ENCODE data around the gene RAB19.
"Not testable (repeated sequence)": the region's sequence is repeated elsewhere in the genome, so short reads cannot be mapped to it uniquely, and the experiment has no call there.

DNA sequence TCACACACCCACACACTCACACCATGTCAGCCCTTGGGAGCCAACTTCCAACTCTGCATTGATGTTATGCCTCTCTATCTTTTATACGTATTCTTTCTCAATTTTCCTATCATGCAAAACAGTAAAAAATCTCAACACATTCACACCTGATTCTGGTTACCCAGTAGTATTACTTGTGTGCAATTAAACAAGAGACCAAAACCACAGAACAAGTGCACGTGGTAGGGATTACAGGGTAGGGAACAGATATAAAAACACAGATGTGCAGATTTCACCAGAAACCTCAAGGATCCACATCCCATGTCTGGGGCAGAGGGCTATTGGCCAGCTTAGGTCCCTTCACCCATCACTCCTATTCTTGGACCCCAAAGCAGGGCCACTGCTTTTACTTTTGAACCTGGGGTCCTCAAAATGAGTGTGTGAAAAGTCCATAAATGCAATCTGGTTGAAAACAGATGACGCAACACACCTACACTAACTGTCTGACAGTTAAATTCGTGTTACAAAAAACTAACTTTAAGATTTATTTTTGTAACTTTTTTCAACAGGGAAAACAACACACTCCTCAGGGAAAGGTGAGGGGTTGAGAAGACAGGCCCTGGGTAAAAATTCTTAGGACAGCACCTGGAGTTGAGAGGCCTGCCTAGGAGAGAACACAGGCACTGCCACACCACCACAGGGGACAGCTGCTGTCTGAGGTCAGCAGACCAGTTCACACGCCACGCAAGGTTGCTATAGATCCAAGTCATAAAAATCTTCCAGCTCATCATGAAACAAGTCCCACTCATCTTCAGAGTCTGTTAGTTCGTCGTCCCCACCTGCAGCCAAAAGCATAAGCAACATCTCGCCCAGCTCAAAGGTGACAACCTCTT is 50.2 kb downstream of the RAB19 start:
- TF ChIP-seq, protein P1, sequence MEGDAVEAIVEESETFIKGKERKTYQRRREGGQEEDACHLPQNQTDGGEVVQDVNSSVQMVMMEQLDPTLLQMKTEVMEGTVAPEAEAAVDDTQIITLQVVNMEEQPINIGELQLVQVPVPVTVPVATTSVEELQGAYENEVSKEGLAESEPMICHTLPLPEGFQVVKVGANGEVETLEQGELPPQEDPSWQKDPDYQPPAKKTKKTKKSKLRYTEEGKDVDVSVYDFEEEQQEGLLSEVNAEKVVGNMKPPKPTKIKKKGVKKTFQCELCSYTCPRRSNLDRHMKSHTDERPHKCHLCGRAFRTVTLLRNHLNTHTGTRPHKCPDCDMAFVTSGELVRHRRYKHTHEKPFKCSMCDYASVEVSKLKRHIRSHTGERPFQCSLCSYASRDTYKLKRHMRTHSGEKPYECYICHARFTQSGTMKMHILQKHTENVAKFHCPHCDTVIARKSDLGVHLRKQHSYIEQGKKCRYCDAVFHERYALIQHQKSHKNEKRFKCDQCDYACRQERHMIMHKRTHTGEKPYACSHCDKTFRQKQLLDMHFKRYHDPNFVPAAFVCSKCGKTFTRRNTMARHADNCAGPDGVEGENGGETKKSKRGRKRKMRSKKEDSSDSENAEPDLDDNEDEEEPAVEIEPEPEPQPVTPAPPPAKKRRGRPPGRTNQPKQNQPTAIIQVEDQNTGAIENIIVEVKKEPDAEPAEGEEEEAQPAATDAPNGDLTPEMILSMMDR (conservative IDR thresholded peaks at IDR 0.05; ENCODE audit: low read depth, low read length), result not testable (repeated sequence)
- not testable (repeated sequence) for TF ChIP-seq EZH2 (IDR thresholded peaks at IDR 0.05; ENCODE audit: borderline replicate concordance, low read depth, low read length, poor library complexity, severe bottlenecking)
